Fibroblast of lung (primary cell): ENCODE results near the gene CYGB. TPM values are rescaled to one million over a fixed set of nuclear protein-coding genes. Genes with fewer than 3 reads are reported as not detected.

ENCODE experiments used
- DNase-seq, 2 donors: peaks; one replicate each; pipeline versions ENCODE4 v3.0.0 to v3.0.0-alpha.2; 2010; ENCODE audit warnings: low read depth in 2 of 2
- H2AFZ ChIP-seq: 2 replicates; pipeline ENCODE4 v1.5.1; 2012; ENCODE audit warnings: low read length, control low read depth, inconsistent platforms
- H3K27ac ChIP-seq: 2 replicates; pipeline ENCODE4 v1.5.1; 2011; ENCODE audit warnings: low read length, control low read depth; ENCODE audit not compliant: insufficient read depth
- H3K27me3 ChIP-seq: 2 replicates; pipeline ENCODE4 v1.5.1; 2011; ENCODE audit warnings: mild to moderate bottlenecking, low read length; ENCODE audit not compliant: control insufficient read depth, insufficient read depth
- H3K36me3 ChIP-seq: 2 replicates; pipeline ENCODE4 v1.5.1; 2011; ENCODE audit warnings: low read length; ENCODE audit not compliant: control insufficient read depth, insufficient read depth
- H3K4me1 ChIP-seq: 2 replicates; pipeline ENCODE4 v1.5.1; 2011; ENCODE audit warnings: low read length; ENCODE audit not compliant: control insufficient read depth, insufficient read depth; ENCODE audit errors: extremely low read depth
- H3K4me2 ChIP-seq: 2 replicates; pipeline ENCODE4 v1.5.1; 2011; ENCODE audit warnings: low read length, control low read depth; ENCODE audit not compliant: insufficient read depth; ENCODE audit errors: extremely low read depth
- H3K4me3 ChIP-seq, 4 experiments: fragments of 200-600 bp in 1 of 4; sonication (generic) in 1 of 4; replicated peaks in 1 of 4; 2 replicates each; pipeline ENCODE4 v1.5.1; 2011 to 2016; ENCODE audit warnings: low read length in 4 of 4, low read depth in 3 of 4, mild to moderate bottlenecking in 3 of 4, control low read depth in 2 of 4, inconsistent platforms in 1 of 4, mixed read lengths in 1 of 4; ENCODE audit not compliant: insufficient read depth in 1 of 4; ENCODE audit errors: control extremely low read depth in 1 of 4
- H3K79me2 ChIP-seq: 2 replicates; pipeline ENCODE4 v1.5.1; 2012; ENCODE audit warnings: mild to moderate bottlenecking, low read length, inconsistent platforms; ENCODE audit not compliant: control insufficient read depth, insufficient read depth
- H3K9ac ChIP-seq: 2 replicates; pipeline ENCODE4 v1.5.1; 2011; ENCODE audit warnings: mild to moderate bottlenecking, low read length, control low read depth; ENCODE audit not compliant: insufficient read depth
- H3K9me3 ChIP-seq: 2 replicates; pipeline ENCODE4 v1.5.1; 2012; ENCODE audit warnings: low read depth, low read length; ENCODE audit not compliant: control insufficient read depth, insufficient read depth
- H4K20me1 ChIP-seq: 2 replicates; pipeline ENCODE4 v1.5.1; 2011; ENCODE audit warnings: low read length; ENCODE audit not compliant: control insufficient read depth, insufficient read depth; ENCODE audit errors: extremely low read depth
- CTCF ChIP-seq, 2 donors: IDR thresholded peaks in 1 of 2; conservative IDR thresholded peaks in 1 of 2; 1 replicate in 1 of 2; 2 replicates in 1 of 2; pipeline ENCODE4 v1.5.1; 2011 to 2012; ENCODE audit warnings: low read length in 2 of 2, control low read depth in 1 of 2, inconsistent platforms in 1 of 2, low read depth in 1 of 2, mild to moderate bottlenecking in 1 of 2
- EZH2 ChIP-seq: IDR thresholded peaks from 2 replicates; pipeline ENCODE4 v1.5.1; 2012; ENCODE audit warnings: low read length, control low read depth, mild to moderate bottlenecking; ENCODE audit errors: missing control alignments
- polyA plus RNA-seq, 2 donors: library from polyadenylated mRNA; depleted of rRNA in 1 of 2; stranded (reverse) in 1 of 2; unstranded in 1 of 2; fragments of >200 nt; gene quantifications; 2 replicates each; pipeline ENCODE4 v1.2.1, GENCODE V29; 2011 to 2012; ENCODE audit warnings: missing spikeins in 1 of 2
- total RNA-seq: library from RNA; depleted of rRNA; stranded (reverse); fragments of >200 nt; gene quantifications from 2 replicates; pipeline ENCODE4 v1.2.1, GENCODE V29; 2014

CYGB gene
- total and polyA plus RNA-seq, 2 donors (not counting 1 experiment from before 2014, with no cell fraction given), result 10.0 to 12.4 TPM

GRCh38 chr17:76484228-76484725 is 53.2 kb downstream of the CYGB start:
- Histone ChIP-seq H3K9me3 (no peaks in the 10 kb centered on the region), H3K27me3 (no peaks in the 10 kb centered on the region), H3K79me2 (no peaks in the 10 kb centered on the region), H3K36me3 (no peaks in the 10 kb centered on the region), H3K4me1 (peaks cover 4% of the 10 kb centered on the region), H2AFZ (no peak overlapping the region), H3K4me2 (no peak overlapping the region), H3K9ac (no peak overlapping the region), H4K20me1 (no peaks in the 10 kb centered on the region), H3K4me3 (no peak overlapping the region), H3K27ac (peak overlapping the region; percentile 3)
- DNase-seq, result no peak
- no peak for TF ChIP-seq CTCF (conservative IDR thresholded peaks at IDR 0.05 in 1 of 2, IDR thresholded peaks at IDR 0.05 in 1 of 2; ENCODE audit: low read depth in 1 of 2, low read length in 2 of 2)
- TF ChIP-seq EZH2, result no peak

- Histone ChIP-seq H3K4me3 (no peak overlapping the region), H3K9me3 (no peaks in the 10 kb centered on the region), H3K4me2 (no peak overlapping the region), H3K9ac (no peak overlapping the region), H3K4me1 (peaks cover 4% of the 10 kb centered on the region), H3K36me3 (no peaks in the 10 kb centered on the region), H4K20me1 (no peaks in the 10 kb centered on the region), H3K27me3 (no peaks in the 10 kb centered on the region), H2AFZ (no peak overlapping the region), H3K79me2 (no peaks in the 10 kb centered on the region), H3K27ac (no peak overlapping the region)
- no peak for DNase-seq
- TF ChIP-seq CTCF (conservative IDR thresholded peaks at IDR 0.05 in 1 of 2, IDR thresholded peaks at IDR 0.05 in 1 of 2; ENCODE audit: low read depth in 1 of 2, low read length in 2 of 2) (no peak), EZH2 (no peak)
Observed at GRCh38 chr17:76481071-76481655, 56.3 kb downstream of the CYGB start.

GRCh38 chr17:76480632-76481031 is 56.9 kb downstream of the CYGB start:
- H2AFZ ChIP-seq, result peak overlapping the region; percentile 18
- TF ChIP-seq EZH2, result no peak
- no peak for TF ChIP-seq CTCF (conservative IDR thresholded peaks at IDR 0.05 in 1 of 2, IDR thresholded peaks at IDR 0.05 in 1 of 2; ENCODE audit: low read depth in 1 of 2, low read length in 2 of 2)

More at GRCh38 chr17:76480632-76481031, 56.9 kb downstream of the CYGB start:
- H3K27ac ChIP-seq, result no peak overlapping the region
- H3K9me3 ChIP-seq, result no peaks in the 10 kb centered on the region
- H3K27me3 ChIP-seq, result no peaks in the 10 kb centered on the region
- H3K9ac ChIP-seq, result no peak overlapping the region
- H3K79me2 ChIP-seq, result no peaks in the 10 kb centered on the region
- peak in 1 of 2 donors; percentile 29 for DNase-seq
- H3K4me3 ChIP-seq, result no peak overlapping the region
- H4K20me1 ChIP-seq, result no peaks in the 10 kb centered on the region
- H3K36me3 ChIP-seq, result no peaks in the 10 kb centered on the region
- H3K4me1 ChIP-seq, result peaks cover 4% of the 10 kb centered on the region
- H3K4me2 ChIP-seq, result no peak overlapping the region
